ENCODE data around the gene MYO7A. TPM values are rescaled to one million over a fixed set of nuclear protein-coding genes. Genes with fewer than 3 reads are reported as not detected.

The MYO7A gene
- polyA plus RNA-seq, 1 experiment = not detected

DNA sequence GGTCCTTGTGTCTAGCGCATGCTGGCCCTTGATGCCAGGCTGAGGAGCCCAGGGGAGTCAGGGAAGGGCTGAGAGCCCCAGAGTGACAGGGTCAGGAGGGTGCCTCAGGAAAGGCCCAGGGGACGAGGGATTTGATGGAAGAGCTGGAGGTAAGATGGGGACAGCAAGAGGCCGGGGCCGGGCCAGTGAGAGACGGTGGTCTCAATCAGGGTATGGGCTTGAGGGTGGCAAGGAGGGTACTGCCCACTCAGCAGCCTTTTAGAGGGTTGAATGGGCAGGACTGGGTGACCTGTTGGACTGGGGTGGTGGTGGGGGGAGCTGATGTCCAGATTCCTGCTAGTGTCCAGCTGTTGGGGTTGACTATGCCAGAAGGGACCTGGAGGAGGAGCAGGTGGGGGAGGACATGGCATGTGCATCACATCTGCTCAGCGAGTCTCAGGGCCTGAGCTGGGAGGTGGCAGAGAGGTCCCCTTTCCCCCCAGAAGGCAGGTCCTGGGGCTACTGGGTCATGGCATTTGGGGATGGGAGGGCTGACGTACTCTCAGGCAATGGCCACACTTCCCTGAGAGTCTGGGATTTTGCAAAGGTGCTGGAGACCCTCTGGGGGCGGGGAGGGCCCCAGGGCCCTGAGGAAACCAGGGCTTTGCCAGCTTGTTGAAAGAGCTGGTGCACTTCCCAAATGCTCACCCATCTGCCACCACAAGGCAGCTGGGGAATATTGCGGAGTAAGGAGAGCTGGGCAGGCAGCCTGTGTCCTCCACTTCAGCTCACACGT is 18.4 kb downstream of the MYO7A start:
- no peak for TF ChIP-seq CTCF (IDR thresholded peaks at IDR 0.05; ENCODE audit: low read depth, low read length)
- POLR2A ChIA-PET = no interaction called here
- Histone ChIP-seq H3K27me3 (ENCODE audit: control insufficient read depth, insufficient read depth, low read length) (peaks cover 38% of the 10 kb centered on the region), H3K27ac (ENCODE audit: low read depth, low read length) (no peak overlapping the region), H3K9me3 (ENCODE audit: control insufficient read depth, insufficient read depth, low read length) (no peaks in the 10 kb centered on the region), H3K4me3 (ENCODE audit: low read depth, low read length) (no peak overlapping the region)
- CTCF ChIA-PET = interaction anchor here (0.7 to 1.6 kb wide), 3 partner anchors 19 to 409 kb away, joined by 3 to 7 read pairs (median 4); no protein-coding TSS in a partner anchor
- DNase-seq (ENCODE audit: low read depth, low spot score) = no peak

DNA sequence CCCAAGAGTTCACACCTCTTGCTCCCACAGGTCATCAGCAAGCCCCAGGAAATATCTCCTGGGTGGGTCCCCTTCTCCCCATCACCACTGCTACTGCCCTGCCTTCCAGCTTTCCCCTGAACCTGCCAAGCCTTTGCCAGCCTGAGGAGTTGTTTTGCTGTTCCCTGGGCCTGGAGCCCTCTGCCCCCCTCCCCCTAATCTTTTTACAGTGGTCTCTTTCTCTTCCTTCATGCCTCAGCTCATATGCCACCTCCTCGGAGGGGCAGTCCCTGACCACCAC is 18.9 kb downstream of the MYO7A start:
- CTCF ChIA-PET = interaction anchor here (0.7 to 1.6 kb wide), 3 partner anchors 20 to 409 kb away, joined by 3 to 7 read pairs (median 4); no protein-coding TSS in a partner anchor
- no peak for DNase-seq (ENCODE audit: low read depth, low spot score)
- H3K9me3 ChIP-seq (ENCODE audit: control insufficient read depth, insufficient read depth, low read length) = no peaks in the 10 kb centered on the region
- H3K27ac ChIP-seq (ENCODE audit: low read depth, low read length) = no peak overlapping the region
- POLR2A ChIA-PET = no interaction called here
- H3K27me3 ChIP-seq (ENCODE audit: control insufficient read depth, insufficient read depth, low read length) = peaks cover 37% of the 10 kb centered on the region
- no peak for TF ChIP-seq CTCF (IDR thresholded peaks at IDR 0.05; ENCODE audit: low read depth, low read length)
- H3K4me3 ChIP-seq (ENCODE audit: low read depth, low read length) = no peak overlapping the region

DNA sequence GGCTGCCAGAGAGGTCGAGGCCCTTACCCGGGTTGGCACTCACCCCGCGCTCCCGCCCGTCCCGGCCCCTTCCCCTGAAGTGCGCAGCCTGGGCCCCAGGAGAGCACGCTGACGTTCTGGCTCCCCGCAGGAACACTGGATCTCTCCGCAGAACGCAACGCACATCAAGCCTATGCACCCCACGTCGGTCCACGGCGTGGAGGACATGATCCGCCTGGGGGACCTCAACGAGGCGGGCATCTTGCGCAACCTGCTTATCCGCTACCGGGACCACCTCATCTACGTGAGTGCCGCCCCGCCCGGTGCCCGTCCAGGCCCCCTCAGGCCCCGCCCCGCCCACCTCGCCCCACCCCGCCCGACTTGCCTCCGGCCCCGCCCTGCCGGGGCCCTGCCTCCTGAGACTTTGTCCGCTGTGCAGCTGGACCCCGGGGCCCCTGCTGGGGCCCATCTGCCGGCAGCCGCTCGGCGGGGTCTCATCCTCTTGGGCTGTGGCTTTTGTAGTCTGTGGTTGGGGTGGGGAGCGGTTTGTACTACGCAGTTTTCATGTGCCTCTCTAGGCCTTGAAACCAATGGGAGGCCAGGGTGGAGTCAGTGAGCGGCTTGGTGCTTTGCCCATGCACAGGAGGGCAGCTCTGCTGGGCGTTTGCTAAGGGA is 19.7 kb downstream of the MYO7A start:
- no peak for TF ChIP-seq CTCF (IDR thresholded peaks at IDR 0.05; ENCODE audit: low read depth, low read length)
- no peak overlapping the region for H3K27ac ChIP-seq (ENCODE audit: low read depth, low read length)
- no peak for DNase-seq (ENCODE audit: low read depth, low spot score)
- H3K27me3 ChIP-seq (ENCODE audit: control insufficient read depth, insufficient read depth, low read length) = peaks cover 37% of the 10 kb centered on the region
- ChIA-PET CTCF (interaction anchor here (1.2 to 1.6 kb wide), 2 partner anchors 21 to 100 kb away, joined by 4 to 7 read pairs; no protein-coding TSS in a partner anchor), POLR2A (no interaction called here)
- no peak overlapping the region for H3K4me3 ChIP-seq (ENCODE audit: low read depth, low read length)
- H3K9me3 ChIP-seq (ENCODE audit: control insufficient read depth, insufficient read depth, low read length) = no peaks in the 10 kb centered on the region

- peaks cover 37% of the 10 kb centered on the region for H3K27me3 ChIP-seq (ENCODE audit: control insufficient read depth, insufficient read depth, low read length)
- TF ChIP-seq CTCF (IDR thresholded peaks at IDR 0.05; ENCODE audit: low read depth, low read length) = no peak
- POLR2A ChIA-PET = no interaction called here
These were observed 21.1 kb downstream of the MYO7A start for GRCh38 chr11:77148963-77149715.

More at GRCh38 chr11:77148963-77149715, 21.1 kb downstream of the MYO7A start:
- Histone ChIP-seq H3K27ac (ENCODE audit: low read depth, low read length) (no peak overlapping the region), H3K4me3 (ENCODE audit: low read depth, low read length) (no peak overlapping the region), H3K9me3 (ENCODE audit: control insufficient read depth, insufficient read depth, low read length) (no peaks in the 10 kb centered on the region)
- DNase-seq (ENCODE audit: low read depth, low spot score) = no peak
- CTCF ChIA-PET = interaction anchor here (1.1 to 2.0 kb wide), 2 partner anchors 22 to 47 kb away, joined by 3 to 9 read pairs; partner anchors contain the start of gene MYO7A

Data from AG04450 (cell line).